C4-2B (cell line): ENCODE data around the gene SLC24A3.

Experiments used
- H3K27ac ChIP-seq: fragments of 450-650 bp; 2 replicates; pipeline ENCODE4 v1.5.1; 2017
- ZFX ChIP-seq: fragments of 450-650 bp; IDR thresholded peaks from 2 replicates; pipeline ENCODE4 v1.6.1; 2017
- TF ChIP-seq, protein P1 (sequence below): fragments of 450-650 bp; conservative IDR thresholded peaks from 2 replicates; pipeline ENCODE4 v1.5.1; 2017; ENCODE audit warnings: mild to moderate bottlenecking

The SLC24A3 gene

DNA sequence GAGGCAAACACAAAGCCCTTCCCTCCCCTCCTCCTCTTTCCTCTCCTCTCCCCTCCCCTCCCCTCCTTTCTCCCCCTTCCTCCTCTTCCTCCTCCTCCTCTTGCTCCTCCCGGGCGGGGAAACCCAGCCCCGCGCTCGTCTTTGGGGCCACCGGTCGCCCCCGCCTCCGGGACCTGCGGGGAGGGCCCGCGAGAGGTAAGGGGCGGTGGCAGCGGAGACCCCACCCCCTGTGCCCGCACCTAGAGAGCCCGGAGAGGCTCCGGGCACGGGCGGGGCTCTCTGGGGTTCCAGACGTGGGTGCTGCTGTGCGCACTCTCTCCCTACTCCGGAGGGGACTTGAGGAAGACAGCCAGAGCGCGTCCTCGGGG, 545.7 kb downstream of the SLC24A3 start, which contains the start of gene RIN2:
TSS of gene RIN2 (plus strand) at position 126 of the 368 bp plus-strand sequence. CDS start 131,344 bp downstream, outside the sequence.
- H3K27ac ChIP-seq, result peak within 1 kb of the TSS; percentile 66
- no peak for TF ChIP-seq ZFX
- TF ChIP-seq, protein P1, sequence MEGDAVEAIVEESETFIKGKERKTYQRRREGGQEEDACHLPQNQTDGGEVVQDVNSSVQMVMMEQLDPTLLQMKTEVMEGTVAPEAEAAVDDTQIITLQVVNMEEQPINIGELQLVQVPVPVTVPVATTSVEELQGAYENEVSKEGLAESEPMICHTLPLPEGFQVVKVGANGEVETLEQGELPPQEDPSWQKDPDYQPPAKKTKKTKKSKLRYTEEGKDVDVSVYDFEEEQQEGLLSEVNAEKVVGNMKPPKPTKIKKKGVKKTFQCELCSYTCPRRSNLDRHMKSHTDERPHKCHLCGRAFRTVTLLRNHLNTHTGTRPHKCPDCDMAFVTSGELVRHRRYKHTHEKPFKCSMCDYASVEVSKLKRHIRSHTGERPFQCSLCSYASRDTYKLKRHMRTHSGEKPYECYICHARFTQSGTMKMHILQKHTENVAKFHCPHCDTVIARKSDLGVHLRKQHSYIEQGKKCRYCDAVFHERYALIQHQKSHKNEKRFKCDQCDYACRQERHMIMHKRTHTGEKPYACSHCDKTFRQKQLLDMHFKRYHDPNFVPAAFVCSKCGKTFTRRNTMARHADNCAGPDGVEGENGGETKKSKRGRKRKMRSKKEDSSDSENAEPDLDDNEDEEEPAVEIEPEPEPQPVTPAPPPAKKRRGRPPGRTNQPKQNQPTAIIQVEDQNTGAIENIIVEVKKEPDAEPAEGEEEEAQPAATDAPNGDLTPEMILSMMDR, result no peak

- TF ChIP-seq, protein P1, result no peak
- no peak for TF ChIP-seq ZFX
- peak overlapping the region; percentile 66; the same call in 1 of the 2 replicates for H3K27ac ChIP-seq
Observed at GRCh38 chr20:19758501-19759331, 546.3 kb downstream of the SLC24A3 start.

GRCh38 chr20:19760371-19760721, 547.9 kb downstream of the SLC24A3 start:
- TF ChIP-seq, protein P1, result no peak
- no peak for TF ChIP-seq ZFX
- H3K27ac ChIP-seq, result no peak overlapping the region

- no peak overlapping the region for H3K27ac ChIP-seq
- TF ChIP-seq, protein P1, result no peak
- no peak for TF ChIP-seq ZFX
Observed at GRCh38 chr20:19761326-19761725, 548.9 kb downstream of the SLC24A3 start.

DNA sequence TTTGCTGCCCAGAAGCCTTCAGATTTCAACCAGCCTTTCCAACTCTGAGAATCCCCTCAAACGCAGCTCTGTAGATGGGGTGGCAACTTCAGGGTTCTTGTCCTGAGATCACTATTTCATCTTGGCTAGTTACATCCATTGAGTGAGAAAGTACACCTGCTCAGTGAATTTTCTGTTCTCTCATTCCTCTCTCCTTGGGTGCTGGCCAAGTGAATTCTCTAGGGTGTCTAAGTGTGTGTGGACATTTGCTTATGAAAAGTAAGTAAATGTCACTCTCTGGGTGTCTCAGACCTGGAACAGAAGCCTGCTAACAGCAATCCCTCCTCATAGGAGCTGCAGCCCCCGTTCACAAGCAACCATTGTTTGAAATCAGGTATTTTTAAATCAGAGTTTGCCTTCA, 549.4 kb downstream of the SLC24A3 start:
- H3K27ac ChIP-seq, result no peak overlapping the region
- TF ChIP-seq ZFX, result no peak
- TF ChIP-seq, protein P1, result no peak

DNA sequence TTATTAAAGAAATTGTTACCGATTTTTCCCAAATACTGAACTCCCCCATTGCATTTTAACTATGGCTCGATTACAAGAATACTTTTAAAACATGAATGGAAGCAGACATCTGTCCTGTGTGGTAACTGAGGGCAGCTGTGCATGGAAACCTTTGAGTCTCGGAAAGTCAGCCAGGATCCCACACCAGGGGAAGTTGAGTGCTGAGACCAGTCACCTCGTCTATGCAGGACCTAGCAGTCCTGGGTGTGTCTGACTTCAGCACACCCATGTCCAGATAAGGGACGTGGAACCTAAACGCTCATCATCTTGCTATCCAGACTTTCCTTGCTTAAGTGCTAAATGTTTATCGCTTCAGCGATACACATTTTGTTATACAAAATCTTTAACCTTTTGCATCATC, 551.8 kb downstream of the SLC24A3 start:
- TF ChIP-seq ZFX, result no peak
- TF ChIP-seq, protein P1, result no peak
- no peak overlapping the region for H3K27ac ChIP-seq

DNA sequence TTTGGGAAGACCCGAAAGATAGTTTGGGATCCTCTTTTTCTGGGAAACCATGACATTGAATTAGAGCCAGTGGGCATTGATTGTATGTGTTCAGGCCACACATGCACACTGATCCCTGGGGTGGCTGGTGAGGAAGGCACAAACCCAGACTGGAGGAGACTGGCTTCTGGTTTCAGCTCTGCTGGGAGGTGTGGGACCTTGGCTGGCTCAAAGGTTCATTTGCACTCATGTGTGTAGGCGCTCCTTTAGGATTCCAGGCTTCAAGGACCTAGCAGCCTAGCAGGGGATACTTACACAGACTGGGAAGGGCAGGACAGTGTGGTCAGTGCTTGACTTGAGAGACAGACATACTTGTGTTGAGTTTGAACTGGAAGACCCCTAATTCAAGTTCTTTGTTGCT, 552.8 kb downstream of the SLC24A3 start:
- TF ChIP-seq, protein P1, result no peak
- TF ChIP-seq ZFX, result no peak
- H3K27ac ChIP-seq, result no peak overlapping the region
